AG09309 (cell line): ENCODE measurements around the gene HCFC2.

Experiments used
- DNase-seq: peaks from one replicate; pipeline ENCODE4 v3.0.0-alpha.2; 2010; ENCODE audit warnings: low read depth
- H3K4me3 ChIP-seq: 2 replicates; pipeline ENCODE4 v1.5.1; 2011; ENCODE audit warnings: mild to moderate bottlenecking, low read depth, low read length, moderate library complexity; ENCODE audit not compliant: control insufficient read depth
- TF ChIP-seq, protein P1 (sequence below): IDR thresholded peaks from 2 replicates; pipeline ENCODE4 v1.5.1; 2011; ENCODE audit warnings: mild to moderate bottlenecking, low read depth, low read length, inconsistent platforms; ENCODE audit not compliant: insufficient read depth, control insufficient read depth; ENCODE audit errors: missing control alignments

Gene HCFC2

GRCh38 chr12:104042580-104042979 is 21.8 kb upstream of the HCFC2 start:
- H3K4me3 ChIP-seq = no peak overlapping the region
- DNase-seq = no peak
- TF ChIP-seq, protein P1, sequence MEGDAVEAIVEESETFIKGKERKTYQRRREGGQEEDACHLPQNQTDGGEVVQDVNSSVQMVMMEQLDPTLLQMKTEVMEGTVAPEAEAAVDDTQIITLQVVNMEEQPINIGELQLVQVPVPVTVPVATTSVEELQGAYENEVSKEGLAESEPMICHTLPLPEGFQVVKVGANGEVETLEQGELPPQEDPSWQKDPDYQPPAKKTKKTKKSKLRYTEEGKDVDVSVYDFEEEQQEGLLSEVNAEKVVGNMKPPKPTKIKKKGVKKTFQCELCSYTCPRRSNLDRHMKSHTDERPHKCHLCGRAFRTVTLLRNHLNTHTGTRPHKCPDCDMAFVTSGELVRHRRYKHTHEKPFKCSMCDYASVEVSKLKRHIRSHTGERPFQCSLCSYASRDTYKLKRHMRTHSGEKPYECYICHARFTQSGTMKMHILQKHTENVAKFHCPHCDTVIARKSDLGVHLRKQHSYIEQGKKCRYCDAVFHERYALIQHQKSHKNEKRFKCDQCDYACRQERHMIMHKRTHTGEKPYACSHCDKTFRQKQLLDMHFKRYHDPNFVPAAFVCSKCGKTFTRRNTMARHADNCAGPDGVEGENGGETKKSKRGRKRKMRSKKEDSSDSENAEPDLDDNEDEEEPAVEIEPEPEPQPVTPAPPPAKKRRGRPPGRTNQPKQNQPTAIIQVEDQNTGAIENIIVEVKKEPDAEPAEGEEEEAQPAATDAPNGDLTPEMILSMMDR = no peak

DNA sequence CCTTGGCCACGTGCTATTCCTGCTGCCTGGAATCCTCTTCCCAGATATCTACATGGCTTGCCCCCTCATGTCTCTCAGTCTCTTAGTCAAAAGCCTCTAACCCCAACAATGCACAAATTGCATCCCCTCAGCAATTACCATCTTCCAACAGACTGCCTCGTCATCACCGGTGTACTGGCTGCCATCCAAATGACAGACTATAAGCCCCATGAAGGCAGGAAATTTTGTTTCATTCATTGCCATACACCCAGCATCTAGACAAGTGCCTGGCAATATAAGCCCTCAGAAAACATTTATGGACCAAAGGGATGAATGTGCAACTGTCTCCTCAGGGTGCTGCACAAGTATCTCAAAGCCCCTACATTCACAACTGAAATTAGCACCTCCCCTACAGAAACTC is 20.2 kb upstream of the HCFC2 start:
- no peak for DNase-seq
- H3K4me3 ChIP-seq = no peak overlapping the region
- TF ChIP-seq, protein P1 = no peak

DNA sequence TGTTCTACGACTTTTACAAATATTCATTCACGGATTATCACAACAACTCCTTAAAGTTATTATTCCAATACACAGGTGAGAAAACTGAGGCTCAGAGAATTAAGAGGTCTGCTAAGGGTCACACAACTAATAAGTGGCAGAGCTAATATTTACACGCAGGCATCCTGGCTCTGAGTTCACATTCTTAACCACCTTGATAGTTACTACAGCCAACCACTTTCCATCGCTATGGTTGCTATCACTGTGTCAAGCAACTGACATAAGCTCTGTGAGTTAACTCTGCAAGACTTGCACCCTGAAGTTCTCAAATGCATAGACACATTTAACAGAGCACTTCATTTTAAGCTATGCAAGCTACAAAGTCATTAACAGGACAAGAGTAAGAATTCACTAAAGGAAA is 18.0 kb upstream of the HCFC2 start:
- TF ChIP-seq, protein P1 = no peak
- no peak overlapping the region for H3K4me3 ChIP-seq

GRCh38 chr12:104048162-104048561 is 16.2 kb upstream of the HCFC2 start:
- TF ChIP-seq, protein P1 = no peak
- no peak overlapping the region; the same call in 1 of the 2 replicates for H3K4me3 ChIP-seq
- DNase-seq = no peak

More for the DNA sequence above, 18.0 kb upstream of the HCFC2 start:
- DNase-seq = no peak

- H3K4me3 ChIP-seq = peak overlapping the region; percentile 62
- TF ChIP-seq, protein P1 = no peak
- no peak for DNase-seq
These were observed 15.5 kb upstream of the HCFC2 start for GRCh38 chr12:104048811-104049210.

DNA sequence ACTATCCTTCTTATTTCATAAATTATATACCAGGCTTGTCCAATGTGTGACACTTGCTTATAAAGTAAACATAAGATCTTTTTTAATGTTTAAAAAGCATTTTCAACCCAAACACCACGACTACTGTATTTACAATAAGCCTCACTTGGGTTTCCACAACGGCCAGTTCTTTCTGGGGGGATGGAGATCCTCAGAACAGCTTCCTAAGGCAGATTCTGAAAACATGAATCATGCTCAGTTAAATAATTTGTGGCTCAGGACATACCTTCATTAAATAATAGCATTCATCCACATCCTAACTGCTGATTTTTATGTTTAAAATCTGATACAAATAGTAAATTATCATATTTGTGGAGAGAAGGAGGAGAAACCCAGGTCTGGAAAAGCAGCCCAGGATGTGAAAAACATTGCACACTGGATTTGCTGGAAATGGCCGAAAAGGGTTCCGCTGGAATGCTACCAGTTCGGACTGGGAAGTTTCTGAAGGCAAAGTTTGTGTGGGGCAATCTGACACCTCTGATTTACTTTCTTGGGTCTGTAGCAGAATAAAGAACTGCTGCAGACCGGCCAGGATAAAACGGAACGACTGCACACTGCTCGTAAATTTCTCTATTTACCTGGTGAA is 14.9 kb upstream of the HCFC2 start:
- no peak for DNase-seq
- TF ChIP-seq, protein P1 = no peak
- peak overlapping the region; percentile 62 for H3K4me3 ChIP-seq
